ENCODE results near the gene JARID2. TPM values are rescaled to one million over a fixed set of nuclear protein-coding genes. Genes with fewer than 3 reads are reported as not detected.

JARID2 gene
- total and polyA plus RNA-seq, 9 of the 15 experiments (the other 6 are each of a cell fraction or from before 2014, with no cell fraction given), result 5.0 to 29.0 (median 15.6) TPM

GRCh38 chr6:15555101-15556038 lies 309.5 kb downstream of the JARID2 start (continued):
- TF ChIP-seq CREM (IDR thresholded peaks at IDR 0.05; ENCODE audit: low read depth) (peak; percentile 32; the same call in 1 of the 2 replicates), ZBTB17 (CRISPR knock-in tag; IDR thresholded peaks at IDR 0.05) (no peak), SUPT5H (IDR thresholded peaks at IDR 0.05) (no peak), NBN (IDR thresholded peaks at IDR 0.05; ENCODE audit: low read depth) (no peak; the same call in 1 of the 2 replicates), CHAMP1 (IDR thresholded peaks at IDR 0.05) (peak; percentile 85), CBX8 (IDR thresholded peaks at IDR 0.05; ENCODE audit: borderline replicate concordance, extremely low read depth, low read depth, low read length, poor library complexity, severe bottlenecking) (no peak), RBM15 (IDR thresholded peaks at IDR 0.05; ENCODE audit: insufficient read depth, low read length) (no peak), MXD1 (CRISPR knock-in tag; IDR thresholded peaks at IDR 0.05; ENCODE audit: borderline replicate concordance, poor library complexity, severe bottlenecking) (no peak), BCLAF1 (IDR thresholded peaks at IDR 0.05; ENCODE audit: borderline replicate concordance in 1 of 2, control insufficient read depth in 1 of 2, low read depth in 2 of 2, low read length in 1 of 2) (no peak), ZNF589 (CRISPR knock-in tag; IDR thresholded peaks at IDR 0.05; ENCODE audit: low read depth) (peak; percentile 96), GTF2E2 (tag; IDR thresholded peaks at IDR 0.05) (no peak; the same call in none of the 2 replicates)
- TF ChIP-seq, protein P1, sequence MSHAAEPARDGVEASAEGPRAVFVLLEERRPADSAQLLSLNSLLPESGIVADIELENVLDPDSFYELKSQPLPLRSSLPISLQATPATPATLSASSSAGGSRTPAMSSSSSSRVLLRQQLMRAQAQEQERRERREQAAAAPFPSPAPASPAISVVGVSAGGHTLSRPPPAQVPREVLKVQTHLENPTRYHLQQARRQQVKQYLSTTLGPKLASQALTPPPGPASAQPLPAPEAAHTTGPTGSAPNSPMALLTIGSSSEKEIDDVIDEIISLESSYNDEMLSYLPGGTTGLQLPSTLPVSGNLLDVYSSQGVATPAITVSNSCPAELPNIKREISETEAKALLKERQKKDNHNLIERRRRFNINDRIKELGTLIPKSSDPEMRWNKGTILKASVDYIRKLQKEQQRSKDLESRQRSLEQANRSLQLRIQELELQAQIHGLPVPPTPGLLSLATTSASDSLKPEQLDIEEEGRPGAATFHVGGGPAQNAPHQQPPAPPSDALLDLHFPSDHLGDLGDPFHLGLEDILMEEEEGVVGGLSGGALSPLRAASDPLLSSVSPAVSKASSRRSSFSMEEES (CRISPR knock-in tag; IDR thresholded peaks at IDR 0.05), result 0 out of 2 replicates have a peak, but pooled peaks have one; percentile 13
- TF ChIP-seq, protein P2, sequence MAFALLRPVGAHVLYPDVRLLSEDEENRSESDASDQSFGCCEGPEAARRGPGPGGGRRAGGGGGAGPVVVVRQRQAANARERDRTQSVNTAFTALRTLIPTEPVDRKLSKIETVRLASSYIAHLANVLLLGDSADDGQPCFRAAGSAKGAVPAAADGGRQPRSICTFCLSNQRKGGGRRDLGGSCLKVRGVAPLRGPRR (CRISPR knock-in tag; IDR thresholded peaks at IDR 0.05), result peak; percentile 76; the same call in 1 of the 2 replicates
- TF ChIP-seq, protein P3, sequence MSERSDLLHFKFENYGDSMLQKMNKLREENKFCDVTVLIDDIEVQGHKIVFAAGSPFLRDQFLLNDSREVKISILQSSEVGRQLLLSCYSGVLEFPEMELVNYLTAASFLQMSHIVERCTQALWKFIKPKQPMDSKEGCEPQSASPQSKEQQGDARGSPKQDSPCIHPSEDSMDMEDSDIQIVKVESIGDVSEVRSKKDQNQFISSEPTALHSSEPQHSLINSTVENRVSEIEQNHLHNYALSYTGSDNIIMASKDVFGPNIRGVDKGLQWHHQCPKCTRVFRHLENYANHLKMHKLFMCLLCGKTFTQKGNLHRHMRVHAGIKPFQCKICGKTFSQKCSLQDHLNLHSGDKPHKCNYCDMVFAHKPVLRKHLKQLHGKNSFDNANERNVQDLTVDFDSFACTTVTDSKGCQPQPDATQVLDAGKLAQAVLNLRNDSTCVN (CRISPR knock-in tag; IDR thresholded peaks at IDR 0.05), result 0 out of 2 replicates have a peak, but pooled peaks have one; percentile 4

Measured in K562 (cell line).